Fibroblast of skin of right biceps (primary cell): ENCODE results near the gene GPT2.

Experiments used
- DNase-seq: peaks from one replicate; pipeline ENCODE4 v3.0.0-alpha.2; 2013

GPT2 gene

DNA sequence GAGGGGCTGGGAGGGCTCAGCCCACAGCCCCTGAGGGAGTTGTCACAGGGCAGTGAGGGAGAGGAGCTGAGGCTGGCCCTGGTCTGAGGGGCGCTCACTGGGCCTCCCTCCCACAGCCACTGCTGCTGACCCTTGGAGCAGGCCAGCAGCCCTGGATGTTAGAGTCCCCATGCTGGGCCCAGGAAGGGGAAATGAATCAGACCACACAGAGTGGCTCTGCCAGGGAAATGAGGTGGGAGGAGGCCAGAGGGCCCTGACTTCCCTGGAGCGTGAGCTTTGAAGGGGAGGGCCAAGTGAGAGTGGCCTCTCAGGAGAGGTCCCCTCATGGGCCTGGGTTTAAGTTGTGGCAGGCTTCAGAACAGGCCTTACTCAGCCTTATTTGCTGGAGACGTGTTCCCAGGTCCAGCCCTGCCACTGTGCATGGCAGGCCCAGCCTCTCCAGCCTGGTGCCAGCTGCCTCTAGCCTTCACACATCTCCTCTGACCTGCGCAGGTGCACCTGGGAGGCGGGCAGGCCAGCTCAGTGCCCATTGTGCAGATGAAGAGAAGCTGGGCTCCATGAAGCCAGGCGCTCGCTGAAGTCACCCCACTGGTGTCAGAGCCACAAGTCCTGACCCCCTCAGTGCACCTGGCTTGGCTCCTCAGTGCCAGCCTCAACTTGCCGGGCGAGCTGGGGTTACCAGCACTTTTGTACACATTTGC lies 15.4 kb downstream of the GPT2 start:
- no peak for DNase-seq

DNA sequence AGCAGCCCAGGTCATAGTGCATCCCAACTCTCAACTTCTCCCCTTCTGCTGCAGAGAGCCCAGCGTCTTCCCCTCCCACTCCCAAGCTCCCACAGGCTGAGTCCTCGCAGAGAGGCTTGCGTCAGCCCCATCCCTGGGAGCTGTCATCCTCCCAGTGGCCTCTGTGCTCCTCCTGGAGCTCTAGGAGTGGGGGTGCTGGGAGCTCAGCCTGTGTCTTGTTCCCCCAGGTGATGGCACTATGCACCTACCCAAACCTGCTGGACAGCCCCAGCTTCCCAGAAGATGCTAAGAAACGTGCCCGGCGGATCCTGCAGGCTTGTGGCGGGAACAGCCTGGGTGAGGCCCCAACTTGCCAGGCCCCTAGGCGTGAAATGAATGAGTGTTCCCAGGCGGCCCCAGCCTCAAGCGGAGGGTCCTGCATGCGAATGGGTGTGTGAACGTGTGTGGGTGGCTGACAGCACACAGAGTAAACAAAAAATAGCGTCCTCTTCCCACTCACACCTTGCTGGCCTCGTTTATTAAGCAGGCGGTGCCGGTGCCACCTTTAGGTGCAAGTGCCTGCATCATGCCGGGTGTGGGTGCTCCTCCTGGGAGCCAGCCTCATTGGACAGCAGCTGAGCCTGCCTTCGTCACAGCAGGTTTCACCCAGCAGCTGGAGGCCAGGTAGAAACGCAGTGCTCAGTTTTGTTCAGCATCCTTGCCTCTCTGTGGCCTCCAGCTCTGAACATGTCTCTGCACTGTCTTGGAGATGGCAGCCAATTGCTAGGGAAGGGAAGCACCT lies 16.5 kb downstream of the GPT2 start:
- DNase-seq: no peak

DNA sequence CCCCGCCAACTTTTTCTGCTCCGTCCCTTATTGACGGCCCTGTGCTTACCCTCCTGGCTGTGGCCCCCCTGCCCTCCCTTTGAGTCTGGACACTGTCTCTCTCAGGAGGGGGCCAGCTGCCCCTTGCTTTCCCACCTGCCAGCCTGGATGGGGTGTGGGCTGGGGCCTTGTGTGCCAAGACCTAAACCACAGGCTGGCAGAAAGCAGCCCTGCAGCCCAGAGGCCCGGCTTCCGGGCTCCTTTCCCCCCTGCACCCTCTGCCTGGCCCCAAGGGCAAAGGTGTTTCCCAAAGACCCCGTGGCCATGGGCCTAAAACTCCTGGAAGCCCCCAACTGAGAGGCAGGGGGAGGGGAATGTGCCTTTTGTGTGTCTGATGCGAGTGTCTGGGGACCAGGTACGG lies 17.5 kb downstream of the GPT2 start:
- no peak for DNase-seq

DNA sequence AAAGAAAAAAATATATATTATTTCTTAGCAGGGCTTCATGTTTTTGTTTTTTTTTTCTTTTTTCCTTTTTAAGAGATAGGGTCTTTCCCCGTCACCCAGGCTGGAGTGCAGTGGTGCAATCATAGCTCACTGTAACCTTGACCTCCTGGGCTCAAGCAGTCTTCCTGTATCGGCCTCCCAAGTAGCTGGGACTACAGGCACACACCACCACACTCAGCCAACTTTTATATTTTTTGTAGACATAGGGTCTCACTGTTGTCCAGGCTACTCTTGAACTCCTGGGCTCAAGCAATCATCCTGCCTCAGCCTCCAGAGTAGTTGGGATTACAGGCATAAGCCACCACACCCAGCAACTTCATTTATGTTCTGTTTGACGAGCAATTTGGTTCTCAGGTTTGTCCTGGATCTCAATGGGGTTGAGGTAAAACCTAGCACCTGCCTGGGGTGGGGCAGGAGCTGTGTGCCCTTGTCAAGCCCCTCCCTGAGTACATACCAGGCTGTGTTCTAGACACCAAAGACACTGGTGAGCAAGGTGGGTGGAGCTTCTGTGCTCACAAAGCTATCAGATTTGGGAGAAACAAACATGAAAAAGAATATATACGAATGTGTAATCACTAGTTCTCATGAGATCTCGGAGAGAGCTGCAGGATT lies 19.2 kb downstream of the GPT2 start:
- no peak for DNase-seq

DNA sequence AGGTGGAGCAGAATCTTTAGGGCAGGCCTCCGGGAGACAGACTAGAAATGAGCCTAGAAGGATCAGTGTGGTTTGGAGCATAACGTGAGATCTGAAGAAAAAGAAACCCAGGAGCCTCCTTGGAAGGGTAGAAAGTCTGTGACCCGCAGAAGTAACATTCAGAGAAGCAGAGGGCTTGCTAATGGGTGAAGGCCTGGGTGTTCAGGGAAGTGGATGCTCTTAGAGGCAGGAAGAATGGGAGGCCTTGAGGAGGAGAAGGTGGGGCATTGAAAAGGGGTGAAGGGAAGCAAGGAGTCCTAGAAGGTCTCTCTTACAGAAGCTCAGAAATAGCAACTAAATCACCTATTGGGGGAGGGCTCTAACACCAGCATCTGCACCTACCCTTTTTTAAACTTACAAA lies 20.3 kb downstream of the GPT2 start:
- DNase-seq: no peak

DNA sequence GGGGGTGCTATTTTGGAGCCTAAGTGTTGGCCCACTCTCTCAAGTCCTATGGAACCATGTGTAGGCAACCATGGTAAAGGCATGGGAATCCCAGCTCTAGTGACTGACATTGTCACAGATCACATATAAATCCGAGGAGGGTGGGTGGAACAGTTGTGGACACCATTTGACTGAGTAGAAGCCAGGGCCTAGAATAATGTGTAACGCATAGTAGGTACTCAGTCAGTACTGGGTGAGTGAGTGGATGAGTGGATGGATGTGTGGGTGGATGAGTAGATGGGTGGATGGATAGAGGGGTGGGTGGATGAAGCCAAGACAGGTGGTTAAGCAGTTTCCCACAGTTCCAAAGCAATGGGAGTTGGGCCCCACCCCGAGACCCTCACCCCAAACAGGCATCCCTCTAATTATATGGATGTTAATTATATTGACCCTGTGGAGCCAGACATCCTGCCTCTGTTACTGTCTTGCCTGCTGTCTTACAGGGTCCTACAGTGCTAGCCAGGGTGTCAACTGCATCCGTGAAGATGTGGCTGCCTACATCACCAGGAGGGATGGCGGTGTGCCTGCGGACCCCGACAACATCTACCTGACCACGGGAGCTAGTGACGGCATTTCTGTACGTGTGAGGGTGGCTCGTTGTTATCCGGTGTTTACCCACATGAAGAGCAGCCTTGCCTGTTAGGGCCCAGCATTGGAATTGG lies 22.3 kb downstream of the GPT2 start:
- no peak for DNase-seq

DNA sequence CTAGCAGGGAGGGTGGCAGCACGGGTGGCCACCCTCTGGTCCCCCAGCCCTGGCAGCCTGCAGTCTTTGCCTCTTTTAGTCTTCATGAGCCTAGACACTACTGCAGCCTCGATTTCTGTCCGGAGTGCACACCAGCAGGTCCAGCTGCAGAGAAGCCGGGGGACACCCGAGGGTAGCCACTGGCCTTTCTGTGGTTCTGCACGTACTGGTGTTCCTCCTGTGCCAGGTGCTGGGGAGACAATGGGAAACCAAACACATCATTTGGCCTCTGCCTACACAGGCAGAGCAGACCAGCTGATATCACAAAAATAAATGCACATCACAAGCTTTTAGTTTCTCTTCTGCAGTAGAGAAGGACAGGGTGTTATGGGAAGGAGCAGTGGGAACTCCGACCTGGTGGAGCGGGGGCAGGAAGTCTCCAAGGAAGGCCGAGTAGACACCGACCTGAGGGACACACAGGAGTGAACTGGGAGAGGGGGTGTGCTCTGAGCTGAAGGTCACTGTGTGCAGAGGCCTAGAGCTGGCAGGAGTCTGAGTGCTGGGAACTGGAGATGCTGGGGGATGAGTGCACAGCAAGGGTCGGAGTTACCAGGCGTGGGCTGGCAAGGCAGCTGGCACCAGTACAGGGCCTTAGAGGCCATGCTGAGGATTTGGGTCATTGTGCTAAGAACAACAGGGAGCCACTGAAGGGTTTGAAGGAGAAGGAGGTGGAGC lies 23.1 kb downstream of the GPT2 start:
- no peak for DNase-seq

DNA sequence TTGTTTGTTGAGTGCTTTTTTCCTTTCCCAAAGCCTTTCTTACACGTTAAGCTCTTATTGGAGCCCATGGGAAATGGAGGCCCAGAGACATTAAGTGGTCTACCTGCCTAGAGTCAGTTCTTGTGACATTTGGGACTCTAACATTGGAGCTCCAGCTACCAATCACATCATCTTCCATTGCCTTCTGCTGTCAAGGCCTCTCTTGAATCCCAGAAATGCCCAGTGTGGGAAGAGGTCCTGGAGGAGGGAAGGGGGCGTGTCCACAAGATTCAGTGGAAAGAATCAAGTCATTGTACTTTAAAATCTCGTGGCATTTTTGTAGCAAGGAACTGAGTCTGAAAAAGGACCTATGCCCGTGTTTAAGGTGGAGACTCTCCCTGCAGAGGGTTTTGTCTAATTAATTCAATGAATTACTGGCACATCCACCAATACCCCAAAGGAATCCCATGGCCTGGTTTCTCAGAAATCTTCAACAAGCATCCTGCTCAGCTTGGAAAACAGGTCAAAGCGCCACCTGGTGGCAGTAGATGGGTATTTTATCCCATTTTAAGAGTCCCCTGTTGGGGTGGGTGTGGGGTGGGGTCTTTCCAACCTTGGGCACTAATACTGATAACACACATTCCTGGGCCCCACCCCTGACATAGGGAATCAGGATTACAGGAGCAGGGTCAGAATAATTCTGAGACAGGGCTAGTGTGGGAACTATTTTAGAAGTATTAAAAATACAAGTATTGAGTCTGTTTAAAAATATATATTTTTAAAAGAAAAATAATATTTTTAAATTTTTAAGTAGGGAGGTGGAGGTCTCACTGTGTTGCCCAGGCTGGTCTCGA lies 24.6 kb downstream of the GPT2 start:
- peak; percentile 53 for DNase-seq

DNA sequence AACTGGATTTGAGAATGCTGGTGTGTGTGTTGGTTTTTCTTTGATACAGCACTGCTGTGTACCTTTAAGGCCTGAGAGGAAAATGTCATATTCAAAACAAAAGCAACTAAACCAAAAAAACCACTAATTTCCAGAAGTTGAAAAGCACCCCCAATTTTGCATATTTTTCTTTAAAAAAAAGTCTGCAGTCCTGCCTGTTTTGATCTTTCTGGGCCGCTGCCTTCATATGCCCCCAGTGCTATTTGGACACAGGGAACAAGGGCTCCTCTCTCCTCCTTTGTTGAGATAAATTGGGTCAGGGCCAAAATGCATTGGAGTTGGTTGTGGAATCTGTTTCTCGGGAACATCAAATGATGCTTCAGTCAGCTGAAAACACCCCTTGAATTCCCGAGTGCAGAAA lies 26.9 kb downstream of the GPT2 start:
- DNase-seq: no peak

DNA sequence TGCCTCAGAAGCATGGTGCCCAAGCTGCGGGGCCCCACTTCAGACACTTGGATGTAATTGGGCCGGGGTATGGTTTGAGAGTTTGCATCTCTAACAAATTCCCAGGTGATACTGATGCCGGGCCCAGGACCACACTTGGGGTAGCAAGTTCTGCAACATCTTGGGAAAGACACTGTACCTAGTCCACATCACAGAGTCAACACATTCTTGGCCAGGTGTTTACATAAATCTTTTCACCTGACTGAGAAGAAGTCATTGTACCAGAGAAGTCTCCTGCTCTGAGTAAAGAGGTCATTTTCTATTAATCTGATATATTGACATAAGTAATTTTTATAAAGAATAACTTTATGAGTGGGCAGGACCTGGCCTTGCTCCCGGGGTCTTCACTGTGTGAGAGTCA lies 27.5 kb downstream of the GPT2 start:
- no peak for DNase-seq

DNA sequence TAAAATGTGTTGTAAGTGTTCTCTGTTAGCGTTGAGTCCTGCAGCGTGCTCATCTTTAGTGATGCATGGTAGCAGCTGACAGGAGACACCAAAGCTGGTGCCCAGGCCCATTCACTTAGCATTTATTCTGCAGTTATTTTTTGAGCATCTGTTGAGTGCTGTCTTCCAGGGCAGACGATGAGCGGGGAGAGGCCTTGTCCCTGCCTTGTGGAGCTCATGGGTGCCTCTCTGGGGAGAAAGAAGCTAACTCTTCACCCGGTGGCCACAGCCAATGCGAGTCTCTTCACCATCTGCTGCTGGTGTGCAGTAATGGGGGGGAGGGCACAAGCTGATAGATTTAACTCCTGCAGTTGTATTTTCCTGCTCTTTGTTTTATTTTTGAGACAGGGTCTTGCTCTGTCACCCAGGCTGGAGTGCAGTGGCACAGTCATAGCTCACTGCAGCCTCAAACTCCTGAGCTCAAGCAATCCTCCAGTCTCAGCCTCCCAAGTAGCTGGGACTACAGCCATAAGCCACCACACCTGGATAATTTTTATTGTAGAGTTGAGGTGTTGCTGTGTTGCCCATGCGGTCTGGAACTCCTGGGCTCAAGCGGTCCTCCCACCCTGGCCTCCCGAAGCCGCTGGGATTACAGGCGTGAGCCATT lies 30.5 kb downstream of the GPT2 start:
- DNase-seq: no peak

DNA sequence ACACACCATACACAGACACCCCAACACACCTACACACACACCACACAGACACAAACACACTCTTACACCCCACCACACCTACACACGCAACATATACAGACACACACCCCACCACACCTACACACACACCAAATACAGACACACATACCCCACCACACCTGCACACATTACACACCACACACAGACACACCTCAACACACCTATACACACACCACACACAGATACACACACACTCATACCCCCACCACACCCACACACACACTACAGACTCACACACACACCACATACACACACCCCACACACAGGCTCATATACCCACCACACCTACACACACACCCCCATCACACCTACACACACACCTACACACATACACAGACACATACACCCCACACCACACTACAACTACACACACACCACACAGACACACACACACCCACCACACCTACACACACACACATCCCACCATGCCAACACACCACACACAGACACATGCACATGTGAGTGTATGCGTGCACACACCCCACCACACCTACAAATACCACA lies 31.4 kb downstream of the GPT2 start:
- DNase-seq: no peak

DNA sequence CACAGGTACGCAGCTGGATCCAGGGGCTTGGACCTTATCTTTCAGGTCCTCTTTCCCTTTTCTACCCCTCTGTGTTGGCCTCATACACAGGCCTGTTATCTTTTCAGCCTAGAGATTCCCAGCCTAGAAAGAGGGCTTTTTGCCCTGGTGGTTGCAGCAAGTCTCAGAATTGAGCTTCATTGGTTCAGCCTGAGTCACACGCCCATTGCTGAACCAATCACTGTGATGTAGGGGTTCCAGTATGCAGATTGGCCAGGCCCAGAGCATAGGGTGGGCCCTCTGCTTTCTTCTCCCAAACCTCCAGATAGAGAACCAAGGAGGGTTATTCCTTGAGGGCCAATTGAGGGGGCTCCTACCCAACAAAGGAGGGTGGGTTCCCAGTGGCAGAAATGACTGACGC lies 32.8 kb downstream of the GPT2 start:
- DNase-seq: peak; percentile 18

DNA sequence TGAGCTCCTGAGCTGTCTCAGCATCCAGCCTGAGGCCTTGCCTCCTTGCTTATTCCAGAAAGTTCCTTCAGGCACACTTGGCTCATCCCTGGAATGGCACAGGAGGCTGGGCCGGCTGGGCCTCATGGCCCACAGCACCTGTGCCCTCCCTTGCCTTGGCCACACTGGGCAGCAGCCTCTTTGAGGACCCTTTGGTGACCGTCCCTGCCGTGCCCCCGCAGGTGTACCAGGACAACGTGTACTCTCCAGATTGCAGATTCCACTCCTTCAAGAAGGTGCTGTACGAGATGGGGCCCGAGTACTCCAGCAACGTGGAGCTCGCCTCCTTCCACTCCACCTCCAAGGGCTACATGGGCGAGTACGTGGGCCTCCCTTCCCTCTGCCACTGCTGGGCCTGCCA lies 34.2 kb downstream of the GPT2 start:
- DNase-seq: no peak

DNA sequence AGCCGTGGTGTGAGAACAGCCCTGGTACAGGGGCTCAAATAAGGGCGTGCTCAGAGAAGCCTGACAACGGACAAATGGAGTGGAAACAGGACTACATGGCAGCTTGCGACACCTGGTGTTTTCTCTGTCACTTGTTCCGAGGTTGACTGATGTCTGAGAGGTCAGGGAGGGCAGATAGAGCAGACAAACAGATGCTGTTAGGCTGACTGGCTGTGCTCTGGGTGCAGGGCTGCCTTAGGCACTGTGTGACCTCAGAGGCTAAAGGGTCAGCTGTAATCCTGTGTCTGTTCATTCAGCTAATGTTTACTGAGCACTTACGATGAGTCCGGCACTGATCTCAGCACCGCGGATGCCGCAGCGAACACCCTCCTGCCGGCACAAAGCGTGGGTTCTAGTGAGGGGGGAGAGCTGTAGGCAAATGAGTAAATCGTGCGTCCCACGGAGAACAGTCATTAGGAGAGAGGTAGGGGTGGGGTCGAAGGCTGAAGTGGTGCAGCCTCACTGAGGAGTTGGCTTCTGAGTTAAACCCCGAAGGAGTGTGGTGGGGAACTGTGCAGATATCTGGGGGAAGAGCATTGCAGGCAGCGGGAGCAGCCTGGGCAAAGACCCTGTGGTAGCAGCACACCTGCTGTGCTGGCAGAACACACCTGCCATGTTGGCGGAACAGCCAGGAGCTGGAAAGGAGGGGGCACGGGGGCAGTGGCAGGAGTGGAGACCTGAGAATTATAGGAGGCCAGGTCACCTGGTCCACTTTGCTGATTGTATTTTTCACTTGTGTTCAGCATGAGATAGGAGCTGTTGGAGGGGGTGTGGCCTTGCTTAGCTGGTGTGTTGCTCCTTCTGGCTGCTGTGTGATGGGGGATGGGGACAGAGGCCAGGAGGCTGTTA lies 35.0 kb downstream of the GPT2 start:
- DNase-seq: no peak

DNA sequence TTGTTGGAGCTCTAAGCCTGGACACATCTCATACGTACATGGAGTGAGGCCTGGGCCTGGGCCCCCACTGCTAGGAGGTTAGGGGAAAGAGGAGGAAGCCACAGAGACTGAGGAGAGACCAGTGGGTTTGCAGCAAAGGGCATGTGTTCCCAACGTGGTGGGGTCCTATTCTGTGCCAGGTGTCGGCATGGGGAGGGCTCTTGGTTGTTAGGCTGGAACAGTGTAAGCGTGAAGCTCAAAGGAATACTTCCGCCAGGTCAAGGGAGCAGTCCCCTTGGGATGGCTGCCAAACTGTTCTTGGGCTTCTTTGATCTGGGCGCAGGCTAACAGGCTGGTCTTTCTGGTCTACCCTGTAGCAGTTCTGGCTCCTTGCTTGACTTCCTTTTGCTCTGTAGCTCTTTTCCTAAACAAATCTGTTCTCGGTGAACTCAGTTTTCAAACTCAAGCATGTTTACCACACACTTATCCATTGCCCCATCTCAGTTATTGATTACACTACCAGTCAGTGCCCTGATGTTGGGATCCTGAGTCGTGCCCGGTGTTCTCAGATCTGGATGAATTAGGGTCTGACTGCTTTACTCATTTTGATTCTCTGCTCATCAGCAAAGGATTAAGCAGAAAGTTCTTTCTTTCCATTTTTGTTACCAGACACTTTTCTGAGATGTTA lies 36.4 kb downstream of the GPT2 start:
- DNase-seq: no peak

DNA sequence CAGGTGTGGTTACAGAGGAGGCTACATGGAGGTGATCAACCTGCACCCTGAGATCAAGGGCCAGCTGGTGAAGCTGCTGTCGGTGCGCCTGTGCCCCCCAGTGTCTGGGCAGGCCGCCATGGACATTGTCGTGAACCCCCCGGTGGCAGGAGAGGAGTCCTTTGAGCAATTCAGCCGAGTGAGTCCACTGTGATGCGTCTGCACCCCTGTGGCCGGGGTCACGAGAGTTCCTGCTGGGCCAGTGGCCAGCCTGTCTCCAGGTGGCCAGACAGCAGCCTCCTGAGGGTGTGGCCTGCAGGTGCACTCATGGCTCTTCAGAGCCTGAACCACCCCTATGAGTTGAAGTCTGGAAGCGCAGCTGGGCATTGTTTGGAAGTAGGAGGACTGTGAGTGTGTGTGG lies 38.1 kb downstream of the GPT2 start:
- no peak for DNase-seq

DNA sequence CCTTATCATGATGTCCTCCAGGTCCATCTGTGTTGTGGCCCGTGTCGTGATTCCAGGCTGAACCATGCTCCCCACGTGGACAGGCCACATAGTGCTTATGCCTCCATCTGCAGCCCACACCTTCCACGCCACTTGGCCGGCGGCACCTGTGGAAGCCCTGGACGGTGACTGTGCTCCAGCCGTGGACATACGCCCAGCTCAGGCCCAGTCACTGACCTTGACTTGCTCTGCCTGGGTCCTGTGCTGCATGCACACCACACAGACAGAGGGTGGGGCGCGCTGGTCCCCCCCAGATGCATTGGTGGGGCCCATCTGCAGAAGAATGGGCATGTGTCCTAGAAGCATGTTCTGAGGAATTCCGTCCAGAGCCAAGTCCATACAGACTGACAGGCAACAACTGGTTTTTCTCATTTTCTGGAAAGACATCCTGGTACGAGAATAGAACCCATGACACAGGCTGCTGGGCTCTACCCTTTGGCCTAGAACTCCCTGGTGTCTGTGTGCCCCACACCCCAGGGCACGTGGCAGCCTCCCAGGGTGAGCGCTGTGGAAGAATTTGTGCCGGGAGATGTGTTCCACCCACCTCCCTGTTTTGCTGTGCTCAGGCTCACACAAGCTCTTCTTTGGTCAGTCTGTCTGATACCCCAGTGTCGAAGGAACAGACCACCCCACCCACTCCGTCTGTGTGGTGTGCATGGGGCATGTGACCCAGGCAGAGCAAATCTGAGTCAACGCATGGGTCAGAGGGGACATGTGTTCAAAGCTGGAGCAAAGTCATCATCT lies 39.5 kb downstream of the GPT2 start:
- no peak for DNase-seq

DNA sequence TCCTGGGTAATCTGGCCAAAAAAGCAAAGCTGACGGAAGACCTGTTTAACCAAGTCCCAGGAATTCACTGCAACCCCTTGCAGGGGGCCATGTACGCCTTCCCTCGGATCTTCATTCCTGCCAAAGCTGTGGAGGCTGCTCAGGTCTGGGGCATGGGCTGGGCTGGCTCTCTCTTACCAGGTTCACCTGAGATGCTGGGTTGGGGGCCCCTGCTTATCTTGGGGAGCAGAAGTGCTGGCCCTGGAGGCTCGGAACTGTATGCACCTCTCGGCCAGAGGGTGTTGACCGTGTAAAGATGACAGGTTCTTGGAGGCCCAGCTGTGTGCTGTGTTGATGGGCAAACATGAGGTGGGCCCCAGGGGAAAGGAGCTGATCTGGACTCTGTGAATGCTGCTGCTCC lies 40.2 kb downstream of the GPT2 start:
- DNase-seq: no peak
